Activated T-cell treated with anti-CD3 and anti-CD28 coated beads, Interleukin-2, amount 50 U/mL, for 72 hours (primary cell): ENCODE results near the gene STAT6. TPM values are rescaled to one million over a fixed set of nuclear protein-coding genes. Genes with fewer than 3 reads are reported as not detected.
A peak's percentile ranks its signal among the peaks of the same experiment; 100 is the strongest.

ENCODE experiments used
- ATAC-seq, 2 donors: fragments of 150-1000 bp; cut with Tn5 transposase; replicated peaks in 1 of 2; 2 replicates each; pipeline ENCODE4 v1.10.0; 2021; ENCODE audit warnings: moderate library complexity in 2 of 2, mild to moderate bottlenecking in 1 of 2
- DNase-seq, 2 donors: peaks; one replicate each; pipeline ENCODE4 v3.0.0; 2021 to 2022; ENCODE audit warnings: mixed read lengths in 1 of 2
- H3K27ac Mint-ChIP-seq: one replicate; pipeline ENCODE4 v1.8.0; 2022; ENCODE audit warnings: mild to moderate bottlenecking, moderate library complexity, mixed read lengths
- H3K27me3 Mint-ChIP-seq: one replicate; pipeline ENCODE4 v1.8.0; 2022; ENCODE audit warnings: low read depth, mixed read lengths
- H3K36me3 Mint-ChIP-seq, 2 donors: one replicate each; pipeline ENCODE4 v1.8.0; 2022; ENCODE audit warnings: mixed read lengths in 2 of 2, mild to moderate bottlenecking in 1 of 2; ENCODE audit not compliant: insufficient read depth in 2 of 2
- H3K4me1 Mint-ChIP-seq: one replicate; pipeline ENCODE4 v1.8.0; 2022; ENCODE audit warnings: low read depth, mixed read lengths
- H3K4me3 Mint-ChIP-seq, 2 donors: one replicate each; pipeline ENCODE4 v1.8.0; 2022; ENCODE audit warnings: mild to moderate bottlenecking in 2 of 2, mixed read lengths in 2 of 2, moderate library complexity in 2 of 2
- H3K9me3 Mint-ChIP-seq, 2 donors: one replicate each; pipeline ENCODE4 v1.8.0; 2022; ENCODE audit warnings: mixed read lengths in 2 of 2
- total RNA-seq, 2 donors: library from RNA; stranded (reverse); gene quantifications; one replicate each; pipeline ENCODE4 v1.2.3, GENCODE V29; 2022

STAT6 gene
- total RNA-seq, 2 donors from 2014 or later, result 178 to 191 TPM

GRCh38 chr12:57151741-57152630, 40.8 kb upstream of the STAT6 start:
- H3K36me3 Mint-ChIP-seq, result no peaks in the 10 kb centered on the region
- no peak overlapping the region for H3K27ac Mint-ChIP-seq
- H3K9me3 Mint-ChIP-seq, result no peaks in the 10 kb centered on the region
- H3K4me3 Mint-ChIP-seq, result no peak overlapping the region
- peaks cover 7% of the 10 kb centered on the region for H3K4me1 Mint-ChIP-seq
- no peak for ATAC-seq
- no peaks in the 10 kb centered on the region for H3K27me3 Mint-ChIP-seq
- no peak for DNase-seq

- Mint-ChIP-seq H3K36me3 (no peaks in the 10 kb centered on the region), H3K27me3 (no peaks in the 10 kb centered on the region), H3K4me1 (peaks cover 7% of the 10 kb centered on the region), H3K4me3 (no peak overlapping the region), H3K27ac (no peak overlapping the region), H3K9me3 (no peaks in the 10 kb centered on the region)
- ATAC-seq (no peak), DNase-seq (no peak)
These were observed 39.3 kb upstream of the STAT6 start for GRCh38 chr12:57150400-57151000.

GRCh38 chr12:57149245-57149900, 38.2 kb upstream of the STAT6 start:
- Mint-ChIP-seq H3K4me1 (peaks cover 7% of the 10 kb centered on the region), H3K9me3 (no peaks in the 10 kb centered on the region), H3K36me3 (no peaks in the 10 kb centered on the region), H3K27me3 (no peaks in the 10 kb centered on the region), H3K27ac (no peak overlapping the region), H3K4me3 (no peak overlapping the region)
- DNase-seq, result no peak
- no peak for ATAC-seq

- Mint-ChIP-seq H3K9me3 (no peaks in the 10 kb centered on the region), H3K4me3 (no peak overlapping the region), H3K36me3 (no peaks in the 10 kb centered on the region), H3K4me1 (peaks cover 7% of the 10 kb centered on the region), H3K27ac (no peak overlapping the region), H3K27me3 (no peaks in the 10 kb centered on the region)
- DNase-seq, result no peak
- no peak for ATAC-seq
These were observed 37.5 kb upstream of the STAT6 start for GRCh38 chr12:57148469-57149244.

GRCh38 chr12:57146961-57147944, 36.1 kb upstream of the STAT6 start, which contains the start of gene LRP1-AS:
LRP1-AS (minus strand) TSS chr12:57147619.
- Mint-ChIP-seq H3K36me3 (no peaks in the 10 kb centered on the region), H3K27me3 (no peaks in the 10 kb centered on the region), H3K27ac (no peak within 1 kb of the TSS), H3K4me1 (peaks cover 13% of the 10 kb centered on the region), H3K4me3 (no peak within 1 kb of the TSS), H3K9me3 (no peaks in the 10 kb centered on the region)
- DNase-seq (no peak), ATAC-seq (no peak)

- ATAC-seq, result no peak
- H3K27me3 Mint-ChIP-seq, result no peaks in the 10 kb centered on the region
- H3K27ac Mint-ChIP-seq, result no peak overlapping the region
- peaks cover 13% of the 10 kb centered on the region for H3K4me1 Mint-ChIP-seq
- no peaks in the 10 kb centered on the region for H3K36me3 Mint-ChIP-seq
- DNase-seq, result no peak
- no peak overlapping the region for H3K4me3 Mint-ChIP-seq
- no peaks in the 10 kb centered on the region for H3K9me3 Mint-ChIP-seq
These were observed 34.9 kb upstream of the STAT6 start for GRCh38 chr12:57146092-57146491.

GRCh38 chr12:57145460-57146059, 34.4 kb upstream of the STAT6 start:
- ATAC-seq, result no peak
- H3K27me3 Mint-ChIP-seq, result no peaks in the 10 kb centered on the region
- peaks cover 13% of the 10 kb centered on the region for H3K4me1 Mint-ChIP-seq
- no peaks in the 10 kb centered on the region for H3K9me3 Mint-ChIP-seq
- no peak overlapping the region for H3K4me3 Mint-ChIP-seq
- H3K27ac Mint-ChIP-seq, result no peak overlapping the region
- no peak for DNase-seq
- no peaks in the 10 kb centered on the region for H3K36me3 Mint-ChIP-seq

- H3K4me1 Mint-ChIP-seq, result peaks cover 13% of the 10 kb centered on the region
- H3K4me3 Mint-ChIP-seq, result no peak overlapping the region
- no peak for DNase-seq
These were observed 32.3 kb upstream of the STAT6 start for GRCh38 chr12:57143454-57143853.

GRCh38 chr12:57142727-57143126, 31.6 kb upstream of the STAT6 start:
- ATAC-seq, result no peak
- Mint-ChIP-seq H3K9me3 (no peaks in the 10 kb centered on the region), H3K4me1 (peaks cover 11% of the 10 kb centered on the region), H3K36me3 (no peaks in the 10 kb centered on the region), H3K27me3 (no peaks in the 10 kb centered on the region), H3K4me3 (no peak overlapping the region), H3K27ac (no peak overlapping the region)
- no peak for DNase-seq

More at GRCh38 chr12:57143454-57143853, 32.3 kb upstream of the STAT6 start:
- Mint-ChIP-seq H3K27me3 (no peaks in the 10 kb centered on the region), H3K27ac (no peak overlapping the region), H3K9me3 (no peaks in the 10 kb centered on the region), H3K36me3 (no peaks in the 10 kb centered on the region)
- ATAC-seq, result peak; percentile 35 to 41

- ATAC-seq (no peak), DNase-seq (no peak)
- Mint-ChIP-seq H3K36me3 (no peaks in the 10 kb centered on the region), H3K4me1 (peaks cover 6% of the 10 kb centered on the region), H3K27ac (no peak overlapping the region), H3K9me3 (no peaks in the 10 kb centered on the region), H3K4me3 (no peak overlapping the region), H3K27me3 (no peaks in the 10 kb centered on the region)
These were observed 31.0 kb upstream of the STAT6 start for GRCh38 chr12:57142121-57142520.

- H3K9me3 Mint-ChIP-seq, result no peaks in the 10 kb centered on the region
- no peaks in the 10 kb centered on the region for H3K36me3 Mint-ChIP-seq
- H3K27ac Mint-ChIP-seq, result no peak overlapping the region
- H3K27me3 Mint-ChIP-seq, result no peaks in the 10 kb centered on the region
- peaks cover 6% of the 10 kb centered on the region for H3K4me1 Mint-ChIP-seq
- no peak overlapping the region for H3K4me3 Mint-ChIP-seq
- ATAC-seq (no peak), DNase-seq (no peak)
These were observed 30.1 kb upstream of the STAT6 start for GRCh38 chr12:57141249-57141648.
